CD14-positive monocyte (primary cell): Measurements from ENCODE around the gene SLC1A3. TPM values are rescaled to one million over a fixed set of nuclear protein-coding genes. Genes with fewer than 3 reads are reported as not detected.

Experiments
- DNase-seq, 3 donors: peaks; one replicate each; pipeline ENCODE4 v3.0.0-alpha.2; 2011 to 2022
- H2AFZ ChIP-seq: 2 replicates; pipeline ENCODE4 v1.6.0; 2012; ENCODE audit warnings: mild to moderate bottlenecking, low read depth, low read length, inconsistent platforms; ENCODE audit not compliant: insufficient read depth, poor library complexity, severe bottlenecking
- H3K27ac ChIP-seq, 2 donors: 1 replicate in 1 of 2; 2 replicates in 1 of 2; pipeline ENCODE4 v1.5.1; 2012 to 2013; ENCODE audit warnings: low read length in 2 of 2, control low read depth in 1 of 2, inconsistent platforms in 1 of 2, low read depth in 1 of 2, mild to moderate bottlenecking in 1 of 2
- H3K27me3 ChIP-seq, 2 donors: one replicate each; pipeline versions ENCODE4 v1.6.0 to v1.6.1; 2011 to 2013; ENCODE audit warnings: low read length in 2 of 2; ENCODE audit not compliant: control insufficient read depth in 2 of 2, insufficient read depth in 2 of 2
- H3K36me3 ChIP-seq, 2 donors: replicated peaks in 1 of 2; 1 replicate in 1 of 2; 2 replicates in 1 of 2; pipeline versions ENCODE4 v1.5.1 to v1.6.1; 2012 to 2013; ENCODE audit warnings: low read length in 2 of 2, control low read depth in 1 of 2, inconsistent platforms in 1 of 2, mild to moderate bottlenecking in 1 of 2; ENCODE audit not compliant: insufficient read depth in 2 of 2, control insufficient read depth in 1 of 2
- H3K4me1 ChIP-seq, 2 donors: 1 replicate in 1 of 2; 2 replicates in 1 of 2; pipeline versions ENCODE4 v1.5.1 to v1.6.1; 2012 to 2013; ENCODE audit warnings: low read length in 2 of 2, control low read depth in 1 of 2, inconsistent platforms in 1 of 2, mild to moderate bottlenecking in 1 of 2, moderate library complexity in 1 of 2; ENCODE audit not compliant: insufficient read depth in 2 of 2, control insufficient read depth in 1 of 2
- H3K4me2 ChIP-seq: replicated peaks from 2 replicates; pipeline ENCODE3; 2012; ENCODE audit warnings: low read length, moderate library complexity, mild to moderate bottlenecking; ENCODE audit not compliant: poor library complexity, severe bottlenecking; ENCODE audit errors: extremely low read depth
- H3K4me3 ChIP-seq, 3 experiments: fragments of 200-600 bp in 1 of 3; sonication (generic) in 1 of 3; replicated peaks in 1 of 3; 1 replicate in 2 of 3; 2 replicates in 1 of 3; pipeline ENCODE4 v1.5.1; 2011 to 2013; ENCODE audit warnings: low read length in 3 of 3, mild to moderate bottlenecking in 3 of 3, control low read depth in 2 of 3, low read depth in 2 of 3, inconsistent platforms in 1 of 3, moderate library complexity in 1 of 3
- H3K79me2 ChIP-seq: 2 replicates; pipeline ENCODE4 v1.6.0; 2012; ENCODE audit warnings: mild to moderate bottlenecking, control low read depth, inconsistent platforms, low read length, moderate library complexity; ENCODE audit not compliant: insufficient read depth
- H3K9ac ChIP-seq: 2 replicates; pipeline ENCODE4 v1.6.0; 2017; ENCODE audit warnings: low read length, mild to moderate bottlenecking; ENCODE audit not compliant: insufficient read depth, poor library complexity, severe bottlenecking
- H3K9me3 ChIP-seq, 2 donors: replicated peaks in 1 of 2; 1 replicate in 1 of 2; 2 replicates in 1 of 2; pipeline versions ENCODE4 v1.5.1 to v1.6.1; 2012 to 2013; ENCODE audit warnings: low read length in 2 of 2, control low read depth in 1 of 2; ENCODE audit not compliant: control insufficient read depth in 1 of 2, insufficient read depth in 1 of 2
- H4K20me1 ChIP-seq: 2 replicates; pipeline ENCODE4 v1.6.0; 2012; ENCODE audit warnings: mild to moderate bottlenecking, low read length, control low read depth, moderate library complexity; ENCODE audit not compliant: insufficient read depth
- H3K27ac Mint-ChIP-seq, 7 donors: one replicate each; pipeline ENCODE4 v1.8.0; 2020; ENCODE audit warnings: mild to moderate bottlenecking in 7 of 7, mixed read lengths in 7 of 7, moderate library complexity in 6 of 7, inconsistent platforms in 2 of 7
- H3K27me3 Mint-ChIP-seq, 3 donors: one replicate each; pipeline ENCODE4 v1.8.0; 2021 to 2022; ENCODE audit warnings: low read depth in 3 of 3, mild to moderate bottlenecking in 3 of 3, mixed read lengths in 3 of 3, moderate library complexity in 3 of 3, inconsistent platforms in 1 of 3
- H3K36me3 Mint-ChIP-seq, 2 donors: one replicate each; pipeline ENCODE4 v1.8.0; 2020; ENCODE audit warnings: mixed read lengths in 2 of 2, inconsistent platforms in 1 of 2, mild to moderate bottlenecking in 1 of 2
- H3K4me1 Mint-ChIP-seq: one replicate; pipeline ENCODE4 v1.8.0; 2020; ENCODE audit warnings: mild to moderate bottlenecking, mixed read lengths
- H3K4me3 Mint-ChIP-seq, 2 donors: one replicate each; pipeline ENCODE4 v1.8.0; 2020; ENCODE audit warnings: mild to moderate bottlenecking in 2 of 2, mixed read lengths in 2 of 2, moderate library complexity in 1 of 2
- H3K9me3 Mint-ChIP-seq, 7 donors: one replicate each; pipeline ENCODE4 v1.8.0; 2020 to 2022; ENCODE audit warnings: mixed read lengths in 7 of 7, mild to moderate bottlenecking in 6 of 7, moderate library complexity in 6 of 7, inconsistent platforms in 2 of 7
- CTCF ChIP-seq: fragments of 200-600 bp; IDR thresholded peaks from one replicate; pipeline ENCODE4 v1.8.0; 2022; ENCODE audit warnings: antibody characterized with exemption, mild to moderate bottlenecking
- WGBS: methylation state at CpG from one replicate; pipeline ENCODE4 v1.1.5; 2013; ENCODE audit warnings: missing lambda C conversion rate; ENCODE audit not compliant: insufficient coverage; 5-methylcytosine and 5-hydroxymethylcytosine counted together
- intact Hi-C, 2 donors: fragments of 100-400 bp; cut with micrococcal nuclease; formaldehyde crosslinking; loops; one replicate each; pipeline versions ENCODE4 v1.15.0 to v1.15.1; 2023
- polyA minus RNA-seq: library from RNA; depleted of rRNA, polyadenylated mRNA; stranded (reverse); fragments of >200 nt; gene quantifications from 2 replicates; pipeline ENCODE4 v1.2.3, GENCODE V29; 2012
- polyA plus RNA-seq, 3 donors: library from polyadenylated mRNA; depleted of rRNA in 1 of 3; unstranded in 2 of 3; stranded (reverse) in 1 of 3; fragments of 300-500 nt in 2 of 3; fragments of >200 nt in 1 of 3; fragmentation: Illumina TruSeq in 2 of 3; gene quantifications; 1 replicate in 2 of 3; 2 replicates in 1 of 3; pipeline ENCODE4 v1.2.3, GENCODE V29; 2012 to 2021
- total RNA-seq, 12 experiments: library from RNA in 1 of 12; stranded (reverse) in 1 of 12; fragments of 120-200 nt in 1 of 12; gene quantifications; one replicate each; pipeline ENCODE4 v1.2.4 and lab custom pipeline; 2013 to 2026; ENCODE audit warnings: mixed read lengths in 6 of 12, inconsistent platforms in 1 of 12

Gene SLC1A3
- total RNA-seq (2013), result 2.6 TPM
- polyA plus RNA-seq, result 1 to 10 TPM; 1.2 to 3.3 (median 1.3) TPM
- 4.5 and 5.3 TPM in 2 replicates for polyA minus RNA-seq
- 16.7 to 95.2 (median 26.6) reads per million in 11 experiments for total RNA-seq (lab: John Stamatoyannopoulos, UW)

- Mint-ChIP-seq H3K4me3 (peak within 1 kb of the TSS; percentile 94 to 97), H3K4me1 (peaks cover 48% of the 10 kb centered on the region), H3K9me3 (peaks cover 0 to 5% (median 0%) of the 10 kb centered on the region in 7 donors), H3K27me3 (peaks cover 0 to 2% (median 0%) of the 10 kb centered on the region in 3 donors), H3K36me3 (peaks cover 0 to 6% of the 10 kb centered on the region in 2 donors), H3K27ac (peak within 1 kb of the TSS; percentile 83 to 94 (median 87))
- DNase-seq, result peak; percentile 56 to 75 (median 61)
- intact Hi-C loops, result loop anchor here in 1 of 2 donors (5.0 to 10.0 kb wide), 2 partner anchors 48 to 76 kb away; no protein-coding TSS in a partner anchor
- peak within 1 kb of the TSS; percentile 90 for H3K4me2 ChIP-seq
- H2AFZ ChIP-seq, result peak within 1 kb of the TSS; percentile 86
- no peak for TF ChIP-seq CTCF
- H3K9ac ChIP-seq, result peak within 1 kb of the TSS; percentile 65
- peak within 1 kb of the TSS; percentile 68 to 99 (median 85) for H3K4me3 ChIP-seq
- peaks cover 22 to 34% of the 10 kb centered on the region in 2 donors for H3K4me1 ChIP-seq
- 0% methylated on average over 12 of the region's 20 CpGs for WGBS
- peaks cover 49% of the 10 kb centered on the region for H3K79me2 ChIP-seq
- no peaks in the 10 kb centered on the region for H3K9me3 ChIP-seq
- H4K20me1 ChIP-seq, result no peaks in the 10 kb centered on the region
- no peaks in the 10 kb centered on the region for H3K36me3 ChIP-seq
- no peaks in the 10 kb centered on the region for H3K27me3 ChIP-seq
- H3K27ac ChIP-seq, result peak within 1 kb of the TSS; percentile 47 to 88
Observed at GRCh38 chr5:36606428-36607113, at the start of gene SLC1A3. Gene SLC1A3, plus strand, starts transcription at chr5:36606606. Its CDS starts 1,818 bp downstream, at chr5:36608424.

- H3K36me3 ChIP-seq, result no peaks in the 10 kb centered on the region
- H3K27me3 Mint-ChIP-seq, result peaks cover 0 to 2% (median 0%) of the 10 kb centered on the region in 3 donors
- H3K4me3 ChIP-seq, result no peak overlapping the region
- H3K27ac Mint-ChIP-seq, result no peak overlapping the region
- peaks cover 9% of the 10 kb centered on the region for H3K4me1 Mint-ChIP-seq
- H3K9me3 Mint-ChIP-seq, result peaks cover 0 to 3% (median 0%) of the 10 kb centered on the region in 7 donors
- no peak for DNase-seq
- H2AFZ ChIP-seq, result no peak overlapping the region
- no peaks in the 10 kb centered on the region for H3K9me3 ChIP-seq
- no peaks in the 10 kb centered on the region for H4K20me1 ChIP-seq
- intact Hi-C loops, result no loop called here
- no peak overlapping the region for H3K9ac ChIP-seq
- no peak overlapping the region for H3K4me2 ChIP-seq
- TF ChIP-seq CTCF, result no peak
- no peak overlapping the region for H3K27ac ChIP-seq
- H3K79me2 ChIP-seq, result no peaks in the 10 kb centered on the region
- H3K36me3 Mint-ChIP-seq, result no peaks in the 10 kb centered on the region
- WGBS, result no CpG with 5 or more reads among the region's 2 CpGs
- no peaks in the 10 kb centered on the region for H3K27me3 ChIP-seq
- H3K4me1 ChIP-seq, result no peaks in the 10 kb centered on the region
- H3K4me3 Mint-ChIP-seq, result no peak overlapping the region
Observed at GRCh38 chr5:36558641-36559040, 47.8 kb upstream of the SLC1A3 start.
